Kidney (tissue), 14 donors: ENCODE data around the gene KIF1C. TPM values are rescaled to one million over a fixed set of nuclear protein-coding genes. Genes with fewer than 3 reads are reported as not detected.

Experiments used
- DNase-seq, 5 donors: peaks; one replicate each; pipeline ENCODE4 v3.0.0-alpha.2; 2013 to 2020
- FAIRE-seq: peaks from 2 replicates; lab custom pipeline; 2012; peaks lifted over from hg19 to GRCh38; lab: Jason Lieb, UNC
- H3K27ac ChIP-seq, 2 donors: one replicate each; pipeline ENCODE4 v1.7.0; 2013; ENCODE audit warnings: low read depth in 2 of 2, low read length in 2 of 2, inconsistent platforms in 1 of 2
- H3K27me3 ChIP-seq: one replicate; pipeline ENCODE4 v1.7.1; 2013; ENCODE audit warnings: low read length, inconsistent platforms; ENCODE audit not compliant: control insufficient read depth, insufficient read depth
- H3K36me3 ChIP-seq, 3 donors: one replicate each; pipeline versions ENCODE4 v1.7.0 to v1.7.1; 2013; ENCODE audit warnings: low read length in 3 of 3, control low read depth in 1 of 3, inconsistent platforms in 1 of 3; ENCODE audit not compliant: insufficient read depth in 3 of 3, control insufficient read depth in 2 of 3
- H3K4me1 ChIP-seq, 3 donors: one replicate each; pipeline versions ENCODE4 v1.7.0 to v1.7.1; 2013; ENCODE audit warnings: low read length in 3 of 3, inconsistent platforms in 1 of 3, low read depth in 1 of 3; ENCODE audit not compliant: control insufficient read depth in 2 of 3, insufficient read depth in 2 of 3
- H3K4me3 ChIP-seq, 3 donors: one replicate each; pipeline versions ENCODE4 v1.7.0 to v1.8.1; 2013; ENCODE audit warnings: low read length in 3 of 3, control low read depth in 1 of 3, inconsistent platforms in 1 of 3
- H3K9ac ChIP-seq, 3 donors: one replicate each; pipeline versions ENCODE4 v1.7.0 to v1.7.1; 2013; ENCODE audit warnings: low read length in 3 of 3, control low read depth in 1 of 3, inconsistent platforms in 1 of 3
- H3K9me3 ChIP-seq, 3 donors: one replicate each; pipeline versions ENCODE4 v1.7.0 to v1.7.1; 2013; ENCODE audit warnings: low read length in 3 of 3, control low read depth in 1 of 3, inconsistent platforms in 1 of 3; ENCODE audit not compliant: control insufficient read depth in 2 of 3, insufficient read depth in 1 of 3
- CTCF ChIP-seq: IDR thresholded peaks from 3 replicates; pipeline ENCODE4 v1.5.1; 2012; ENCODE audit warnings: mild to moderate bottlenecking, moderate library complexity, borderline replicate concordance; ENCODE audit not compliant: insufficient read depth; ENCODE audit errors: extremely low read depth
- intact Hi-C: fragments of 100-400 bp; cut with DNase I; formaldehyde crosslinking; loops from one replicate; pipeline ENCODE4 v1.11.1; 2022
- polyA plus RNA-seq: library from polyadenylated mRNA; stranded (reverse); fragments of 350-450 nt; fragmentation: Illumina TruSeq; extraction: RNeasy Lipid Tissue Mini Kit (QIAGEN cat#74804); gene quantifications from one replicate; pipeline ENCODE4 v1.2.3, GENCODE V29; 2014; ENCODE audit warnings: low read depth, low replicate concordance; ENCODE audit not compliant: insufficient read depth
- total RNA-seq: library from RNA; stranded (reverse); fragmentation: NEBNext Ultra II Directional; extraction: Animal tissue kit (Norgen Biotek cat#: 25700); gene quantifications from one replicate; pipeline ENCODE4 v1.2.1, GENCODE V29; 2021
- donor health status: control.
- donor health status: control.
- donor health status: control.
- donor health status: control.
- donor health status: control.
- donor health status: DM: yes; HTN: yes; CAD: no.
- donor health status: Normal renal cell carcinoma (clear cell type).

Gene KIF1C
- total and polyA plus RNA-seq, 2 donors from 2014 or later, result 69.6 to 168 TPM

- H3K27ac ChIP-seq, result peak within 1 kb of the TSS; percentile 91 to 97
Measured at GRCh38 chr17:4950746-4951204, 47.0 kb upstream of the KIF1C start, which contains the start of gene ENO3. ENO3 (plus strand) TSS chr17:4951119; CDS start chr17:4951830, 711 bp downstream.

GRCh38 chr17:4951486-4951885 lies 46.3 kb upstream of the KIF1C start:
- Histone ChIP-seq H3K9me3 (no peaks in the 10 kb centered on the region), H3K9ac (no peak overlapping the region), H3K4me3 (no peak overlapping the region), H3K36me3 (peaks cover 0 to 3% (median 0%) of the 10 kb centered on the region in 3 donors), H3K27ac (no peak overlapping the region), H3K4me1 (peaks cover 0 to 15% (median 10%) of the 10 kb centered on the region in 3 donors), H3K27me3 (no peaks in the 10 kb centered on the region)
- intact Hi-C loops, result no loop called here
- TF ChIP-seq CTCF, result no peak
- DNase-seq, result no peak
- FAIRE-seq, result no peak

More at GRCh38 chr17:4950746-4951204, 47.0 kb upstream of the KIF1C start, which contains the start of gene ENO3:
- DNase-seq, result peak in 2 of 5 donors; percentile 51 to 81
- Histone ChIP-seq H3K4me1 (peaks cover 0 to 19% (median 14%) of the 10 kb centered on the region in 3 donors), H3K9me3 (no peaks in the 10 kb centered on the region), H3K27me3 (no peaks in the 10 kb centered on the region), H3K9ac (peak within 1 kb of the TSS in 2 of 3 donors; percentile 77 to 80), H3K36me3 (peaks cover 2 to 8% (median 4%) of the 10 kb centered on the region in 3 donors), H3K4me3 (peak within 1 kb of the TSS; percentile 18 to 64 (median 62))
- no peak for FAIRE-seq
- intact Hi-C loops, result no loop called here
- no peak for TF ChIP-seq CTCF

GRCh38 chr17:4953451-4953961 lies 44.2 kb upstream of the KIF1C start:
- intact Hi-C loops, result no loop called here
- Histone ChIP-seq H3K4me1 (peaks cover 0 to 12% (median 8%) of the 10 kb centered on the region in 3 donors), H3K9me3 (no peaks in the 10 kb centered on the region), H3K9ac (no peak overlapping the region), H3K27me3 (no peaks in the 10 kb centered on the region), H3K4me3 (no peak overlapping the region), H3K27ac (no peak overlapping the region), H3K36me3 (no peaks in the 10 kb centered on the region)
- TF ChIP-seq CTCF, result no peak
- FAIRE-seq (no peak), DNase-seq (peak in 3 of 5 donors; percentile 55 to 74 (median 71))
